ENCODE results near the gene ATP9A.
"Not testable (repeated sequence)": the region's sequence is repeated elsewhere in the genome, so short reads cannot be mapped to it uniquely, and the experiment has no call there.

ATP9A gene

GRCh38 chr20:51747182-51747911 is 20.8 kb downstream of the ATP9A start:
- TF ChIP-seq CTCF (IDR thresholded peaks at IDR 0.05; ENCODE audit: extremely low read depth, missing control alignments) = no peak
- DNase-seq (ENCODE audit: low spot score) = no peak

- DNase-seq (ENCODE audit: low spot score) = no peak
- no peak for TF ChIP-seq CTCF (IDR thresholded peaks at IDR 0.05; ENCODE audit: extremely low read depth, missing control alignments)
These were observed 22.4 kb downstream of the ATP9A start for GRCh38 chr20:51745804-51746203.

- no peak for DNase-seq (ENCODE audit: low spot score)
- TF ChIP-seq CTCF (IDR thresholded peaks at IDR 0.05; ENCODE audit: extremely low read depth, missing control alignments) = no peak
These were observed 27.4 kb downstream of the ATP9A start for GRCh38 chr20:51740838-51741237.

- not testable (repeated sequence) for DNase-seq (ENCODE audit: low spot score)
These were observed 27.9 kb downstream of the ATP9A start for GRCh38 chr20:51740308-51740707.

GRCh38 chr20:51739722-51740249 is 28.4 kb downstream of the ATP9A start:
- DNase-seq (ENCODE audit: low spot score) = no peak
- no peak for TF ChIP-seq CTCF (IDR thresholded peaks at IDR 0.05; ENCODE audit: extremely low read depth, missing control alignments)

GRCh38 chr20:51738877-51739447 is 29.2 kb downstream of the ATP9A start:
- no peak for DNase-seq (ENCODE audit: low spot score)
- no peak for TF ChIP-seq CTCF (IDR thresholded peaks at IDR 0.05; ENCODE audit: extremely low read depth, missing control alignments)

- DNase-seq (ENCODE audit: low spot score) = not testable (repeated sequence)
These were observed 29.9 kb downstream of the ATP9A start for GRCh38 chr20:51738261-51738660.

GRCh38 chr20:51736947-51737346 is 31.2 kb downstream of the ATP9A start:
- no peak for DNase-seq (ENCODE audit: low spot score)
- TF ChIP-seq CTCF (IDR thresholded peaks at IDR 0.05; ENCODE audit: extremely low read depth, missing control alignments) = no peak

Data from GM20000 (cell line).